ENCODE results near the gene RAB3GAP1. TPM values are rescaled to one million over a fixed set of nuclear protein-coding genes. Genes with fewer than 3 reads are reported as not detected.
"Not testable (repeated sequence)": the region's sequence is repeated elsewhere in the genome, so short reads cannot be mapped to it uniquely, and the experiment has no call there.

Gene RAB3GAP1
- total RNA-seq, 2 donors from 2014 or later, result 32.8 to 43.8 TPM

DNA sequence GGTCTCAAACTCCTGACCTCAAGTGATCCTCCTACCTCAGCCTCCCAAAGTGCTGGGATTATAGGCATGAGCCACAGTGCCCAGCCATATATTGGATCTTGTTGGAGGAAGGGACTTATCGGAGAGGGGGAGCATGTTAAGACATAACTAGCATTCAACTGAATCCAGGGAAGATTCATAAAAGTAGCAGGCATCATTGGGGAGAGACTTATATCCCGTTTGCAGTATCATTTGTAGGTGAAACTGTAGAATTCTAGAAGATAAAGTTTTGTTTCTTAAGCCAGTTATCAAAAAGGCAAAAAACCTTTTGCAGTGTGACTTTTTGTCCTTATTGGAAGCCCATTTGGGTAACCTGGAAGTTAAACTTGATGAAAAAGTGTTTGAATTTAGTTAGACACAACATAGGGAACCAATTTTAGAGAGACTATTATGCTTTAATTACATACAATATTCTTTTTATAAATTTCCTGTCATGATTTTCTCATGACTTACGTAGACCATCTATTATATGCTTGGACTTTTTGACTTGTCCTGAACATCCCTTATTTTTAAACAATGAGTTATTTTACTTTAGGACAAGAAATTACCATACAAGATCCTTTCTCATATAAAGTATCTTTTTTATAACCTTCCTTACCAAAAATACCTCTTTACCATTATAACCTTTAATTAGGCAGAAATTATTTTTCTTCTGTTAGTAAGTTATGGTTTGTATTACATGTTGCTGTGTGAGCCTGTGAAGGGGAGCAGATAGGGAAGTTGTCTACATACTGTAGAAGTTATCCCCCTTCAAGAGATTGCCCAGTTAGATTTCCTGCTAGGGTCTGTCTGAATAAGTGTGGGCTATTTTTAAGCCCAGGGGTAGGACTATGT lies 20.3 kb downstream of the RAB3GAP1 start:
- peaks cover 6% of the 10 kb centered on the region for H3K36me3 Mint-ChIP-seq (ENCODE audit: low read depth)
- H3K4me1 Mint-ChIP-seq, result peaks cover 12% of the 10 kb centered on the region
- H3K27me3 Mint-ChIP-seq, result no peaks in the 10 kb centered on the region
- H3K9me3 ChIP-seq (ENCODE audit: control insufficient read depth, low read length, poor library complexity, severe bottlenecking), result no peaks in the 10 kb centered on the region
- no peak for ATAC-seq
- DNase-seq, result no peak
- no peak overlapping the region for H3K4me3 Mint-ChIP-seq
- no peak overlapping the region for H3K27ac Mint-ChIP-seq

DNA sequence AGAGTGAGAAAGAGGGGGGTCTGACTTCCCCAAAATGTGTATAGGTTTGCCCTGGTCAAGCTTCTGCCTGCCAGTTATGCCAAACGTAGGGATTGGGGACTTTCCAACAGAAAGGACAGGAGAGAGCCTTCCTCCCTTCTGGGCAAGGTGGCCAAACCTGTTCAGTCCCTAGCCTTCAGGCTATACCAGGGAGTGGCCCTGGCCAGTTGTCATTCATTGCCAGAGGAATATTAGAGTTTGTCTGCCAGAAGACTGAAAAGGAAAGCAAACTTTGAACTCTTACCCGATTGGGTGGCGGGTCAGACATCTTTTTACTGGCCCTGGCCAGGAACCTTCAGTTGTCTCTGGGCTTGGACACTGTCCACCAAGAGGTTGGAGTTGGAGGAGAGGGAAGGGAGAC lies 22.1 kb downstream of the RAB3GAP1 start:
- Mint-ChIP-seq H3K4me1 (peaks cover 13% of the 10 kb centered on the region), H3K27ac (peak overlapping the region; percentile 74), H3K36me3 (ENCODE audit: low read depth) (peaks cover 8% of the 10 kb centered on the region)

DNA sequence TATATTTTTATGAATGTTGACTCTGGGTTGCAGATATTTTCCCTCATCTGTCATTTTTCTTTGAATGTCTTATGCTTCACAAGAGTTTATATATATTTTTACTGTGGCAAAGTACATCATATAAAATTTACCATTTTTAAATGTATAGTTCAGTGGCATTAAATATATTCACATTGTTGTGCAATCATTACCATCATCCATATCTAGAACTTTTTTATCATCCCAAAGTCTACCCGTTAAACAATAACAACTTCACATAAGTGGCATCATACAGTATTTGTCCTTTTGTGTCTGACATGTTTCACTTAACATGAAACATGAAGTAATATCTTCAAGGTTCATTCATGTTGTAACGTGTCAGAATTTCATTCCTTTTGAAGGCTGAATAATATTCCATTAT lies 24.5 kb downstream of the RAB3GAP1 start:
- peaks cover 18% of the 10 kb centered on the region for H3K4me1 Mint-ChIP-seq
- DNase-seq, result no peak
- H3K27me3 Mint-ChIP-seq, result no peaks in the 10 kb centered on the region
- no peak overlapping the region for H3K4me3 Mint-ChIP-seq
- no peaks in the 10 kb centered on the region for H3K9me3 ChIP-seq (ENCODE audit: control insufficient read depth, low read length, poor library complexity, severe bottlenecking)
- peaks cover 8% of the 10 kb centered on the region for H3K36me3 Mint-ChIP-seq (ENCODE audit: low read depth)
- peak overlapping the region; percentile 67 for H3K27ac Mint-ChIP-seq
- ATAC-seq, result no peak

More for the DNA sequence above, 22.1 kb downstream of the RAB3GAP1 start:
- Mint-ChIP-seq H3K4me3 (no peak overlapping the region), H3K27me3 (no peaks in the 10 kb centered on the region)
- ATAC-seq, result no peak
- DNase-seq, result no peak
- no peaks in the 10 kb centered on the region for H3K9me3 ChIP-seq (ENCODE audit: control insufficient read depth, low read length, poor library complexity, severe bottlenecking)

DNA sequence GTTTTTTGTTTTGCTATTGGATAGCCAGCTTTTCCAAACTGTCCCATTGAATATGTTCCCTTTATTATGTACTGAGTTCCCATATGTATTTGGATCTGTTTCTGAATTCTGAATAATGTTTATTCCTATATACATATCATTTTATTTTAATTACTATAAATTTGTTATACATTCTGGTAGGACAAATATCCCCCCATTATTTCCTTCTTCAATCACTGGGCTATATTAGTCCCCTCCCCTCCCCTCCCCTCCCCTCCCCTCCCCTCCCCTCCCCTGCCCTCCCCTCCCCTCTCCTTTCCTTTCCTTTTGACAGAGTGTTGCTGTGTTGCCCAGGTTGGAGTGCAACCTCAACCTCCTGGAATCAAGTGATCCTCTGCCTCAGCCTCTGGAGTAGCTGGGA lies 26.3 kb downstream of the RAB3GAP1 start:
- no peaks in the 10 kb centered on the region for H3K9me3 ChIP-seq (ENCODE audit: control insufficient read depth, low read length, poor library complexity, severe bottlenecking)
- Mint-ChIP-seq H3K27ac (no peak overlapping the region), H3K27me3 (no peaks in the 10 kb centered on the region), H3K4me1 (peaks cover 18% of the 10 kb centered on the region), H3K36me3 (ENCODE audit: low read depth) (peaks cover 5% of the 10 kb centered on the region), H3K4me3 (no peak overlapping the region)
- ATAC-seq (no peak), DNase-seq (no peak)

- no peaks in the 10 kb centered on the region for H3K27me3 Mint-ChIP-seq
- H3K4me3 Mint-ChIP-seq, result no peak overlapping the region
- H3K9me3 ChIP-seq (ENCODE audit: control insufficient read depth, low read length, poor library complexity, severe bottlenecking), result no peaks in the 10 kb centered on the region
- no peak overlapping the region for H3K27ac Mint-ChIP-seq
- DNase-seq (no peak), ATAC-seq (no peak)
- peaks cover 7% of the 10 kb centered on the region for H3K36me3 Mint-ChIP-seq (ENCODE audit: low read depth)
- H3K4me1 Mint-ChIP-seq, result peaks cover 16% of the 10 kb centered on the region
Measured at GRCh38 chr2:135086222-135086621, 34.1 kb downstream of the RAB3GAP1 start.

- Mint-ChIP-seq H3K36me3 (ENCODE audit: low read depth) (peaks cover 13% of the 10 kb centered on the region), H3K4me1 (peaks cover 16% of the 10 kb centered on the region)
- not testable (repeated sequence) for H3K9me3 ChIP-seq (ENCODE audit: control insufficient read depth, low read length, poor library complexity, severe bottlenecking); H3K27ac Mint-ChIP-seq; H3K4me3 Mint-ChIP-seq; ATAC-seq; H3K27me3 Mint-ChIP-seq; DNase-seq
Measured at GRCh38 chr2:135089597-135089996, 37.5 kb downstream of the RAB3GAP1 start.

- Mint-ChIP-seq H3K27ac (no peak overlapping the region), H3K4me3 (no peak overlapping the region), H3K36me3 (ENCODE audit: low read depth) (peaks cover 11% of the 10 kb centered on the region), H3K27me3 (no peaks in the 10 kb centered on the region), H3K4me1 (peaks cover 8% of the 10 kb centered on the region)
- ATAC-seq (no peak), DNase-seq (no peak)
- H3K9me3 ChIP-seq (ENCODE audit: control insufficient read depth, low read length, poor library complexity, severe bottlenecking), result no peaks in the 10 kb centered on the region
Measured at GRCh38 chr2:135091681-135092080, 39.6 kb downstream of the RAB3GAP1 start.

DNA sequence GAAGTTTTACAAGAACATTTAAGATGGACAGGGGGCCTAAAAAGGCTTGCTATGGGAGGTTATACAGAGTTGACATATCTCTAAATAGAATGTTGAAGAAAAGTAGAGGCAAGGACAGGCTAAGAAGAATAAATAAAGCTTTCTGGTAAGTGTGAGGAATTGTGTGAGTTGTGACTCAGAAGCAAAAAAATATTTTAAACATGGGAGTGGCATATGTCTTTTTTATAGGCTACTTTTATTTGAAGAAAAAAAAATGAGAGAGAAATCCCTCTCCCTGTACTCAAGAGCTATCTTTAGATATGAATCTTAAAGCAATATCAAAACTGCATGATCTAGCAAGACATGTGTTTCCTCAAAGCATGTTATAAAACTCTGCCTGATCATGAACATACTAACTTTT lies 41.1 kb downstream of the RAB3GAP1 start:
- no peaks in the 10 kb centered on the region for H3K9me3 ChIP-seq (ENCODE audit: control insufficient read depth, low read length, poor library complexity, severe bottlenecking)
- Mint-ChIP-seq H3K4me3 (no peak overlapping the region), H3K27ac (no peak overlapping the region), H3K4me1 (peaks cover 11% of the 10 kb centered on the region), H3K36me3 (ENCODE audit: low read depth) (peaks cover 11% of the 10 kb centered on the region), H3K27me3 (no peaks in the 10 kb centered on the region)
- DNase-seq (no peak), ATAC-seq (no peak)

DNA sequence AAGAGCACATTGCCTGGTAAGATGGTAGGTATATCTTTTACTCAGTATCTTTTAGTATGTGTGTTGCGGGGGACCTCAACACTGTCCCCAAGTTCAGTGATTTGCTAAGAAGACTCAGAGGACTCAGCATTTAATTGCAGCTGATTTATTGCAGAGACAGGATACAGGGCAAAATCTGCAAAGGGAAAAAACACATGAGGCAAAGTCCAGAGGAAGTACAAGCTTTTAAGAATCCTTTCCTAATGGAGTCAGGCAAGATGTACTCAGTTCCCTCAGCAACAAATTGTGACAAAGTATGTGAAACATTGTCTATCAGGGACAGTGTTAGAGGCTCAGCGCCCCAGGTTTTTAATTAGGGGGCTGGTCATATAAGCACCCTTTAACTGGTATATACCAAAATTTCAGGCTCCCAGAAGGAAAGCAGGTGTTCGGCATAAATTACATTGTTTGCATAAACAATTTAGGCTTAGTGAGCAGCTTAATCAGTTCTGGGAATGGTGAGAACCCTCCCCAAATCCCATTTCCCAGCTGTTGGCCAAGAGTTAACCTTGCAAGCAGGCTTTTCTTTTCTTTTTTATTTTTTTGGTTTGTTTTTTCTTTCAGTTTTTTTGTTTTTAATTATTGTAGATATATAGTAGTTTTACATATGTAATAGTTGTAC lies 41.7 kb downstream of the RAB3GAP1 start:
- H3K9me3 ChIP-seq (ENCODE audit: control insufficient read depth, low read length, poor library complexity, severe bottlenecking), result no peaks in the 10 kb centered on the region
- ATAC-seq (no peak), DNase-seq (no peak)
- peaks cover 11% of the 10 kb centered on the region for H3K36me3 Mint-ChIP-seq (ENCODE audit: low read depth)
- no peak overlapping the region for H3K4me3 Mint-ChIP-seq
- no peaks in the 10 kb centered on the region for H3K27me3 Mint-ChIP-seq
- peaks cover 11% of the 10 kb centered on the region for H3K4me1 Mint-ChIP-seq
- H3K27ac Mint-ChIP-seq, result no peak overlapping the region

GRCh38 chr2:135094508-135094907 lies 42.4 kb downstream of the RAB3GAP1 start:
- no peak for ATAC-seq
- Mint-ChIP-seq H3K4me3 (no peak overlapping the region), H3K27me3 (no peaks in the 10 kb centered on the region), H3K27ac (no peak overlapping the region), H3K4me1 (peaks cover 15% of the 10 kb centered on the region), H3K36me3 (ENCODE audit: low read depth) (peaks cover 11% of the 10 kb centered on the region)
- no peaks in the 10 kb centered on the region for H3K9me3 ChIP-seq (ENCODE audit: control insufficient read depth, low read length, poor library complexity, severe bottlenecking)
- no peak for DNase-seq

DNA sequence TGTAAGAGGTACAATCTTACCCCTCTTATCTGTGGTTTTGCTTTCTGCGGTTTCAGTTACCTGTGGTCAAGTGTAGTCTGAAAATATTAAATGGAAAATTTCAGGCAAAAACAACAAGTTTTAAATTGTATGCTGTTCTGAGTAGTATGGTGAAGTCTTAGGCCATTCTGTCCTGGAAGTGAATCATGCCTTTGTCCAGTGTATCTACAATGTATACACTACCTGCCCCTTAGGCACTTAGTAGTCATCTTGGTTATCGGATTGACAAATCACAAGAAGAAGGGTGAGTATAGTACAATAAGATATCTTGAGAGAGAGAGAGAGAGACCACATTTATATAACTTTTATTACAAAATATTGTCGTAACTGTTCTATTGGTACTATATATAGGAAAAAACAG lies 43.5 kb downstream of the RAB3GAP1 start:
- no peak overlapping the region for H3K4me3 Mint-ChIP-seq
- H3K9me3 ChIP-seq (ENCODE audit: control insufficient read depth, low read length, poor library complexity, severe bottlenecking), result no peaks in the 10 kb centered on the region
- peaks cover 12% of the 10 kb centered on the region for H3K4me1 Mint-ChIP-seq
- peaks cover 9% of the 10 kb centered on the region for H3K36me3 Mint-ChIP-seq (ENCODE audit: low read depth)
- no peak for DNase-seq
- ATAC-seq, result no peak
- no peaks in the 10 kb centered on the region for H3K27me3 Mint-ChIP-seq
- peak overlapping the region; percentile 41 for H3K27ac Mint-ChIP-seq

DNA sequence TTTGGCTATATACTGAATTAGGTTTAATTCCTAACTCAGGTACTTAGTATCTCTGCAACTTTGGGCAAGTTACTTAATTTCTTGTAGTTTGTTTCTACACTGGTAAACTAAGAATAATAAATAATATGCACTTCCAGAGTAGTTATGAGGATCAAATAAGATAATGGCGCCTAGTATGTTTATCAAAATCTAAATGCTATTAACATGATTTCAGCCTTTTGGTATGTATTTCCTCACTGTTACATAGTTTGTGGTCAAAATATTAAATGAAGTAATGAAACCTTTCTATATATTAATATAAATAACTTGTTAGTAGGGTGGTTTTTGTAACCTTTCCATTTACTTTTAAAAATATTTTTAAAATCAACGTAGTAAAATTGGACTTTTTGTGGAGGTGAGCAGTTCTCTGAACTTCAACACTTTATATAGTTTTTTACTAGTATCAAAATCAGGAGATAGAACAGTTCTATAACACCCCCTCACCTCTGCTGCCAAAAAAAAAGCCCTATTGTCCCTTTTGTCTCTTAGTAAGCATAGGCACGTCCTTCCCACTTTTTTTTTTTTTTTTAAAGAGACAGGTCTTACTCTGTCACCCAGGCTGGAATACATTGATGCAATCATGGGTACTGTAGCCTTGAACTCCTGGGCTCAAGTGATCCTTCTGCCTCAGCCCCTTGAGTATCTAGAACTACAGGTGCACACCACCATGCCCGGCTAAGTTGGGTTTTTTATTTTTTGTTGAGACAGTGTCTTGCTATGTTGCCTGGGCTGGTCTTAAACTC lies 44.8 kb downstream of the RAB3GAP1 start:
- H3K27me3 Mint-ChIP-seq, result no peaks in the 10 kb centered on the region
- no peak overlapping the region for H3K4me3 Mint-ChIP-seq
- peaks cover 9% of the 10 kb centered on the region for H3K36me3 Mint-ChIP-seq (ENCODE audit: low read depth)
- DNase-seq (no peak), ATAC-seq (no peak)
- H3K4me1 Mint-ChIP-seq, result peaks cover 12% of the 10 kb centered on the region
- no peak overlapping the region for H3K27ac Mint-ChIP-seq
- no peaks in the 10 kb centered on the region for H3K9me3 ChIP-seq (ENCODE audit: control insufficient read depth, low read length, poor library complexity, severe bottlenecking)

- Mint-ChIP-seq H3K27ac (no peak overlapping the region), H3K4me1 (peaks cover 12% of the 10 kb centered on the region), H3K4me3 (no peak overlapping the region), H3K27me3 (no peaks in the 10 kb centered on the region), H3K36me3 (ENCODE audit: low read depth) (peaks cover 7% of the 10 kb centered on the region)
- H3K9me3 ChIP-seq (ENCODE audit: control insufficient read depth, low read length, poor library complexity, severe bottlenecking), result no peaks in the 10 kb centered on the region
- DNase-seq (no peak), ATAC-seq (no peak)
Measured at GRCh38 chr2:135097532-135098231, 45.6 kb downstream of the RAB3GAP1 start.

Data from T-helper 17 cell (primary cell).